RWPE2 (cell line): ENCODE measurements around the gene CDK5RAP2.
A peak's percentile ranks its signal among the peaks of the same experiment; 100 is the strongest.

ENCODE experiments used
- ATAC-seq: fragments of 200-7000 bp; cut with Tn5 transposase; 3 replicates; pipeline ENCODE4 v1.9.1; 2021; ENCODE audit warnings: low read depth
- DNase-seq: peaks from one replicate; pipeline ENCODE4 v3.0.0-alpha.2; 2020; ENCODE audit warnings: low spot score
- H3K27ac ChIP-seq: fragments of 450-650 bp; 2 replicates; pipeline ENCODE4 v1.5.1; 2017; ENCODE audit warnings: mild to moderate bottlenecking; ENCODE audit not compliant: poor library complexity, severe bottlenecking
- H3K27me3 ChIP-seq: fragments of 250-450 bp; sonication (Bioruptor Pico); 2 replicates; pipeline ENCODE4 v1.5.1; 2021; ENCODE audit warnings: mild to moderate bottlenecking, moderate library complexity; ENCODE audit not compliant: insufficient read depth, poor library complexity, severe bottlenecking
- H3K36me3 ChIP-seq: fragments of 250-450 bp; sonication (Bioruptor Pico); 2 replicates; pipeline ENCODE4 v1.5.1; 2020; ENCODE audit warnings: low read depth, mild to moderate bottlenecking, moderate library complexity
- H3K4me1 ChIP-seq: fragments of 250-450 bp; sonication (Bioruptor Pico); 2 replicates; pipeline ENCODE4 v1.5.1; 2021; ENCODE audit warnings: mild to moderate bottlenecking, moderate library complexity; ENCODE audit not compliant: insufficient read depth, poor library complexity, severe bottlenecking
- H3K4me3 ChIP-seq: fragments of 250-450 bp; sonication (Bioruptor Pico); 2 replicates; pipeline ENCODE4 v1.5.1; 2021; ENCODE audit warnings: mild to moderate bottlenecking, moderate library complexity; ENCODE audit not compliant: severe bottlenecking
- H3K9me3 ChIP-seq: fragments of 250-450 bp; sonication (Bioruptor Pico); 2 replicates; pipeline ENCODE4 v1.5.1; 2021; ENCODE audit warnings: mild to moderate bottlenecking, moderate library complexity; ENCODE audit not compliant: severe bottlenecking
- TF ChIP-seq, protein P1 (sequence below): fragments of 450-650 bp; IDR thresholded peaks from one replicate; pipeline ENCODE4 v1.5.1; 2017; ENCODE audit warnings: mild to moderate bottlenecking, moderate library complexity; ENCODE audit not compliant: poor library complexity, severe bottlenecking

CDK5RAP2 gene

DNA sequence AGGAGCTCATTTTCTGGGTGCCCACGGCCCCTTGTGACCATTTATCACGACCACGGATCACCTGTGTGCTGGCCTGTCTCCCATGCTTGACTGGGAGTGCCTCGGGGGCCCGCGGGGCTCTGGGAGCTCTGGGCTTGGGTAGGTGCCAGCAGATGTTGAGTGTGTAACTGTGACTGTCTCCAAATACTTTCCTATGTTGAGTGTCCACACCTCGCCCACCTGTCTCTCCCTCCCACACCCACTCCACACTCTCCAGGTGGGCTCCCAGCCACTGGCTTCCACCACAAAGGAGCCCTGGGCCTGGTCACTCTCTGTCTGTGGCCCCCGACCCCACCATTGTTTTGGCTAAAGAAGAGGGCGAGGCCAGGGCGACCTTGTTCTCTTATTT is 196.4 kb downstream of the CDK5RAP2 start:
- no peak for ATAC-seq
- no peak overlapping the region for H3K27ac ChIP-seq
- TF ChIP-seq, protein P1, sequence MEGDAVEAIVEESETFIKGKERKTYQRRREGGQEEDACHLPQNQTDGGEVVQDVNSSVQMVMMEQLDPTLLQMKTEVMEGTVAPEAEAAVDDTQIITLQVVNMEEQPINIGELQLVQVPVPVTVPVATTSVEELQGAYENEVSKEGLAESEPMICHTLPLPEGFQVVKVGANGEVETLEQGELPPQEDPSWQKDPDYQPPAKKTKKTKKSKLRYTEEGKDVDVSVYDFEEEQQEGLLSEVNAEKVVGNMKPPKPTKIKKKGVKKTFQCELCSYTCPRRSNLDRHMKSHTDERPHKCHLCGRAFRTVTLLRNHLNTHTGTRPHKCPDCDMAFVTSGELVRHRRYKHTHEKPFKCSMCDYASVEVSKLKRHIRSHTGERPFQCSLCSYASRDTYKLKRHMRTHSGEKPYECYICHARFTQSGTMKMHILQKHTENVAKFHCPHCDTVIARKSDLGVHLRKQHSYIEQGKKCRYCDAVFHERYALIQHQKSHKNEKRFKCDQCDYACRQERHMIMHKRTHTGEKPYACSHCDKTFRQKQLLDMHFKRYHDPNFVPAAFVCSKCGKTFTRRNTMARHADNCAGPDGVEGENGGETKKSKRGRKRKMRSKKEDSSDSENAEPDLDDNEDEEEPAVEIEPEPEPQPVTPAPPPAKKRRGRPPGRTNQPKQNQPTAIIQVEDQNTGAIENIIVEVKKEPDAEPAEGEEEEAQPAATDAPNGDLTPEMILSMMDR = no peak

DNA sequence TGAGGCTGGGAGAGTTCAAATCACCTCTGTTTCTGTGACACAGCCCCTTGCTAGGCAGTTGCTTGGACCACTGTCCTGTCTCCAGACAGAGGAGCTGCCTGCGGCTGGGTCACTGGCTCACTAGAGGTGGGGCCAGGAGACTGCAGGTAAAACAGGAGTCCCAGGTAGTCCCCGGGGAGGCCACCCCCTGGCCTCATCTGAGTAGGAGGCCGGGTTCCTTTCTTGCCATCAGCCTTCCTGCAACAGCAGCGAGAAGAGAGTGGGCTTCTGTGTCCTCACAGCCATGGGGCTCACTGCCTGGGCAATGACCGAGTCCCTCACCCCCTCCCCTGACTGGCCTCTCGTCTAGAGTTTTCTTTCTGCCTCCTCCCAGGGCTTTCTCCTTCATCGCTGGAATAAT is 197.5 kb downstream of the CDK5RAP2 start:
- TF ChIP-seq, protein P1 = no peak
- H3K9me3 ChIP-seq = peaks cover 4% of the 10 kb centered on the region
- peak; percentile 28 for DNase-seq
- no peaks in the 10 kb centered on the region for H3K27me3 ChIP-seq
- H3K27ac ChIP-seq = no peak overlapping the region
- ATAC-seq = no peak
- no peaks in the 10 kb centered on the region for H3K36me3 ChIP-seq
- H3K4me1 ChIP-seq = no peaks in the 10 kb centered on the region
- H3K4me3 ChIP-seq = no peak overlapping the region

More for the DNA sequence above, 196.4 kb downstream of the CDK5RAP2 start:
- DNase-seq = peak; percentile 39
- no peaks in the 10 kb centered on the region for H3K27me3 ChIP-seq
- no peak overlapping the region for H3K4me3 ChIP-seq
- H3K36me3 ChIP-seq = no peaks in the 10 kb centered on the region; the same call in 1 of the 2 replicates
- H3K4me1 ChIP-seq = no peaks in the 10 kb centered on the region
- peaks cover 4% of the 10 kb centered on the region for H3K9me3 ChIP-seq

DNA sequence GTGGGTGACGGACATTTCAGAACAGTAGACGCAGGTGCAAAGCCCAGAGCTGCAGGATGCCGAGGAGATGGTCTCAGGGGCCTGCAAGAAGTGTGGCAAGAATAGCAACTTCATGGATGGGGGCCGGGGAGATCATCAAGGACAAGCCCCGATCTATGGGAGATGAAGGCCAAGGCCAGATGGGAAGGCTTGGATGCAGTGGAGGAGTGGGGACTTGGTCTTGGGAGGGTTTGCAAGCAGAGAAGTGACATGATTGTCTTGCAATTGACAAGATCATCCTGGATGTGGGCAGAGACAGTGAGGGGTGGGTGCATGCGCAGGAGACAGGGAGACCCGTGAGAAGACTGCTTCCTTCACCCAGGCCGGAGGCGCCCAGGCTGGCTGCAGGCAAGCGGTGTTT is 198.1 kb downstream of the CDK5RAP2 start:
- no peaks in the 10 kb centered on the region for H3K36me3 ChIP-seq
- H3K4me1 ChIP-seq = no peaks in the 10 kb centered on the region
- ATAC-seq = no peak
- DNase-seq = peak; percentile 33
- peaks cover 4% of the 10 kb centered on the region for H3K9me3 ChIP-seq
- no peak overlapping the region for H3K4me3 ChIP-seq
- H3K27ac ChIP-seq = no peak overlapping the region
- TF ChIP-seq, protein P1 = no peak
- no peaks in the 10 kb centered on the region for H3K27me3 ChIP-seq

DNA sequence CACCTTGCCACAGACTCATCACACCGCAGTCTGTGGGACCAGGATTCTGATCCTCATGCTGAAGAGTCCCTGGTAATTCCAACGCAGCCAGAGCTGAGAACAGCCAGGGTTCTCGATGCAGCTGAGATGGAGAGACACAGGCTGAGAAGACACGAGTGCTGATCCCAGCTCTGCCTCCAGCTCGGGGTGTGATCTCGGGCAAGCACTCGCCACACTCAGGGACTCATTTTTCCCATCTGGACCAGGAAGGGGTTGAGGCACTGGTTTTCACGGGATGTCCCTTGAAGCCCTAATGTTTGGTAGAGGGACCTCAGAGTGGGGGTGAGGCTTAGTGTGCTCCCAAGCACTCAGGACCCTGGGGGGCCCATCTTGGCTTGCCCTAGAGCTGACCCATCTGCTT is 200.4 kb downstream of the CDK5RAP2 start:
- H3K4me1 ChIP-seq = no peaks in the 10 kb centered on the region
- DNase-seq (no peak), ATAC-seq (no peak)
- H3K36me3 ChIP-seq = no peaks in the 10 kb centered on the region
- H3K27ac ChIP-seq = no peak overlapping the region
- TF ChIP-seq, protein P1 = no peak
- H3K27me3 ChIP-seq = no peaks in the 10 kb centered on the region
- peaks cover 4% of the 10 kb centered on the region for H3K9me3 ChIP-seq
- H3K4me3 ChIP-seq = no peak overlapping the region

DNA sequence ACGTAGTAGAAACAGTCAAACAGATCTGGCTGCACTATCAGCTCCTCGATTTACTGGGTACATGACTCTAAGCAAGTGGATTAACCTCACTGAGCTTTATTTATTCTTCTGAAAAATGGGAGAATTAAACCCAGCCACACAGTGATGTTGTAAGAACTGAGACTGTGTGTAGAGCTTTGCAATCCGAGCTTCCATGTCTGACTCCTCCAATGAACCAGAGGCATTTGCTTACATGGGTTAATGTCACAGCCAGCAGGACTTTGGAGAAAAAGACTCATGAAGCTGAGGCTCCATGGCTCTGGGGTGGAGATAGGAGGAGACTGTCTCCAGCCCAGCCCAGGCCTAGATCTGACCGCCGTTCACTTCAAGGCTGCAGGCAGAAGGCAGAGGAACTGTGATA is 201.3 kb downstream of the CDK5RAP2 start:
- no peak overlapping the region for H3K27ac ChIP-seq
- no peak for ATAC-seq
- TF ChIP-seq, protein P1 = no peak

More for the DNA sequence above, 201.3 kb downstream of the CDK5RAP2 start:
- Histone ChIP-seq H3K9me3 (peaks cover 4% of the 10 kb centered on the region), H3K4me1 (no peaks in the 10 kb centered on the region), H3K27me3 (no peaks in the 10 kb centered on the region), H3K4me3 (no peak overlapping the region), H3K36me3 (no peaks in the 10 kb centered on the region)
- no peak for DNase-seq
